HG03439 (cell line): ENCODE measurements around the gene PRSS27.
"Not testable (repeated sequence)": the region's sequence is repeated elsewhere in the genome, so short reads cannot be mapped to it uniquely, and the experiment has no call there.

Experiments
- ATAC-seq: cut with Tn5 transposase; IDR thresholded peaks from one replicate; pipeline ENCODE4 v1.9.1; 2021; ENCODE audit warnings: mild to moderate bottlenecking, moderate library complexity; ENCODE audit not compliant: unreplicated experiment

PRSS27 gene

GRCh38 chr16:2698103-2698870 is 21.7 kb downstream of the PRSS27 start:
- ATAC-seq = no peak

DNA sequence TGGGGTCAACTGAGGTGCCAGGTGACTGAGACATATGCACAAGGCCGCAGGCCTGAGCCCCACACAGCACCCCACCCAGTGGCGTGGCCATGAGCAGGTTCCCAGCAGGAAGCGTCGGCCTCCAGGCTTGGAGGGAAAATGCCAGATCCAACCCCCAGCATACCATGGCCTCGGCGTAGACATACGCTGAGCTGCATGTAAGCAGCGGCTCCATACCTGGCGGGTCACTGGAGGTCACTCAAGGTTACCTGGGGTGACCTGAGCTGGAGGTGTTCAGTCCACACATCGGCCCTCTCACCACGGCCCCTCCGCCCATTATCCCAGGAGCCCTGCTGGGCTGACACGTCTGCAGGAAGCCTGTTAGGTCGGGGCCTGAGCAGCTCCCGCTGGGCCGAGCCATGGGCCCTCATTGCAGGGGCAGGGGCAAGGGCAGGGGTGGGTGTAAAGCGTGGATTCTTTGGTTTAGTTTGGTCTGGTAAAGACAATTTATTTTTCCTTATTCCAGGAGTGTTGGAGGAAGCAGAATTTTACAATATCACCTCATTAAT is 22.5 kb downstream of the PRSS27 start:
- ATAC-seq = no peak

DNA sequence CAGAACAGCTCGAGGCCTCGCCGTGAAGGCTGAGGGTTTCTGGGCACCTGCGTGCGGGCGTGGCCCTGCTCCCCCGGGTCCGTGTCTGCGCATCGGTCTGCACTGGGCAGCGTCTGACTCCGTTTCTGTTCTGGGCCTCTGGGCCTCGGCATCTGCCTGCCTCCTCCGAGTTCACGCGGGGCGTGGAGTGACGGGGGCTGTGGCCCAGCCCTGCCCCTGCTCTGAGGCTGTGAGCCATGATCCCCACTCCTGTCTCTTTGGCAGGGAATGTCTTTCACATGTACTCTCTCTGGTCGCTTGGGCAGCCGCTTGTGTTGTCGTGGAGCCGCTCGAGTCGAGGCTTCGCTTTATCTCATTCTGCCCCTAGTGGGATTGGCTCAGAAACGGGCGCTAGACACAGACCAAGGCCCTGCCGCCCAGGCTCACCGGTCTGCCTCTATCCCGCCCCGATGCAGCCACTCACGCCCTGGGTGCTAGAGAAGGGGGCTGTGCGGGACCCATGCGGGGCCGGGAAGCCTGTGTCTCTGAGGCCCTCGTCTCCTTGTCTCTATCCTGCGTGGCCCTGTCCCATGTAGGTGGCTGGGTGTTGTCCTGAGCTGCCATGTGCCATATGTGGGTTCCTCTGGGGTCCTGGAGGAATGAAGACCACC is 23.3 kb downstream of the PRSS27 start:
- ATAC-seq = not testable (repeated sequence)

DNA sequence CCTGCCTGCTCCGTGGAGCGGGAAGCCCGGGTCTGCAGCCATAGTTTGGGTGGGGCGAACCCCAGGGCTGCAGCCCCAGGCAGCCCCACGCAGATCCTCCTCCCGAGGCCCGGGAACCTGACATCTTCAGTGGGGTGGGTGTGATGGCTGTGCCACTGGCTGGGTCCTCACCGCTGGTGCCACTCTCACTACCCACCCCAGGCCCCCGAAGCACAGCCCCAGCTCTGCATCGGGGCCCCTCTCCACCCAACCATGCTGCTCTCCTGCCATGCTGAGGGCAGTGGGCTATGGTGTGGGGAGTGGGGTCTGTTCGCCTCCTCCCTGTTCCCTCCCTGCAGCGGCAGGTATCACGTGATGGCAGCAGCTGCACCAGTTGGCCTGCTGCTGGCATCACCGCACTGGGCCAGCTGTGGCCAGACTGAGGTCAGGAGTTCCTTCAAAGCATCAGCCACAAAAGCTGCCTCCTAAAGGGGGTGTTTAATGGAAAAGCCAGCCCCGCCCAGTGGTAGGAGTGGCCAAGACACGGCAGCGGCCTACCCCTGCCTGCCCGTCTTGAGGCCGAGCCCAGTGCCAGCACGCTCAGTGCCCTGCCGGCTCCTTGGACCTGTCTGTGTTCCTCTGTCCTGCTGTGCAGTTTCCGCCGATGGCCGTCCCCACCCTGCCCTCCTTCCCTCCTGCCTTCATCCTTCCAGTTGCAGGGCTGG is 26.9 kb downstream of the PRSS27 start:
- ATAC-seq = no peak

DNA sequence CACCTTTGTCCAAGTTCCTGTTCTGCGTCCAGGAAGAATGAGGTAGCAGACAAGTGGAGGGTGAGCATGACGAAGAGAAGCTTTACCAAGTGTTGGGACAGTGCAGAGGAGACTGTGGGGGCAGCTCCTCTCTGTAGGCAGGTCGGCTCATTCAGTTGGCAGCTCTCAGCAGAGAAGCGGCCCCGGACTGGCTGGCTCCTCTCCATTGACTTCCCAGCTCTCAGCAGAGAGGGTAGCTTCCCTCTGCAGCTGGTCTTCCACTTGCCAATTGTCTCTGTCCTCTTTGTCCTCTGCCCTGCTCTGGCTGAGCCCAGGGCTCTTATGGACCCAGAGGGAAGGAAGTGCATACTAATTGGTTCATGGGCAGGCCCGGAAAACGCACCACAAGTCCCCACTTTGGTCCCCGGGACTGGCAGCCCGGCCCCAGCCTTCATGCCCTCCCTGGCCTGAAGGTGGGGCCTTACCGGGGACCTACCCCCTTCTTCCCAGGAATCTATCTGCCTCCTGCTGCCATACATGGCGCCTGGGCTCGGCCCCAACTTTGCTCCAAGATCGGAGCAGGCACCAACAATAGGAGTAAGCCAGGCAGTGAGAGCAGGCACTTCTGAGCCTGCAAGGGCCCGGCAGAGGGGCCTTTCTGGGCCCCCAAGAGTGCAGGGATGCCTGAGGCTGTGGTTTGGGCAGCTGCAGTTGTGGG is 27.6 kb downstream of the PRSS27 start:
- ATAC-seq = no peak

GRCh38 chr16:2691491-2692248 is 28.4 kb downstream of the PRSS27 start:
- ATAC-seq = no peak

GRCh38 chr16:2690852-2691251 is 29.2 kb downstream of the PRSS27 start:
- no peak for ATAC-seq

DNA sequence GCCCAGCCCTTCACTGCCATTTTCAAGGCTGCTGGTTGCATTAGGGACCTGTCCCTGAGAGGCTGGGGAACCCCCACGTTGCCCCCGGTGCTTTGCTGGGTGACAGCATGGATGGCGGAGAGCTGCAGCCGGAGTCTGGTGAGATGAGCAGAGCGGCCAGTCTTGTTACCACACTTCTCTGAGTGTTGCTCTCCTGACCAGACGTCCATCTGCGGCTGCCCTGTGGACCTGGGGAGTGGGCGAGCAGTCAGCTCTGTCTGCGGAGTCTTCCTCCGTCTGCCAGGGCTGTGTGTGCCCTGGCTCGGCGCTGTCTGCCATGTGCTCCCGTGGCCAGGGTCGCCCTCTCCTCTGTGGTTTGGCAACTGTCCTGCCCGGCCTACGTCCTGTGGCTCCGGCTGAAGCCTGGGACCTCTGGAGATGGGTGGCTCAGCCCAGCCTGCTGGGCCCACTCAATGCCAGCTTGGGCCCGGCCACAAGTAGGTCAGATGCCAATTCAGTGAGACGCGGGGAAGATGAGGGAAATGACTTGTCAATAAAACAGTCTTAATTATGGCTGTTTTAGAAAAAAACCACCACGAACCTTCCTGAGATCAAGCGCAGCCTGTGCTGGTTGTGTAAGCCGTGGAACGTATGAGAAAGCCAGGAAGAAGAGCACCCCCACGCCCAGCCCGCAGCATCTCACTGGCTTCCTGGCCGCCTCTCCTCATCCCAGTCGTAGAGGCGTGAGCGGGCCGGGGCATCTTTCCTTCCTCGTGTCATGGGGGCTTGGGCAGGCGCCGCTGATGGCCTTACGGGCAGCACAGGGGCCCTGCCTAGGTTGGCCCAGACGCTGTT is 29.8 kb downstream of the PRSS27 start:
- ATAC-seq = no peak

DNA sequence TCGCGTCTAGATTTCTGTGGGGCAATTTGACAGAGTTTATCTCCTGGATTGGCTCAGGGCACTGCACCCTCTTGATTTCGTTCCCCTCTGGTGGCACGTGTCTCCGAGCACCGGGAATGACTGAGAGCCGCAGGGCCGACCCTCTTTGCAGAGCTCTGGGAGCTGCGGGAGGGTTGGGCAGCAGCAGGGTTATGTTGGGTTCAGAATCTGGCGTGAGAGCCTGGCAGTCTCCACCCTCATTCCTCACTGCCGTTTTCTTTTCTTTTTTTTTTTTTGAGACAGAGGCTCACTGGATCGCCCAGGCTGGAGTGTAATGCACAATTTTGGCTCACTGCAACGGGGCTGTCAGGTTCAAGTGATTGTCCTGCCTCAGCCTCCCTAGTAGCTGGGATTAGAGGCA is 30.6 kb downstream of the PRSS27 start:
- ATAC-seq = not testable (repeated sequence)

- no peak for ATAC-seq
Measured at GRCh38 chr16:2687531-2688308, 32.3 kb downstream of the PRSS27 start.

GRCh38 chr16:2686912-2687507 is 33.0 kb downstream of the PRSS27 start:
- ATAC-seq = no peak

DNA sequence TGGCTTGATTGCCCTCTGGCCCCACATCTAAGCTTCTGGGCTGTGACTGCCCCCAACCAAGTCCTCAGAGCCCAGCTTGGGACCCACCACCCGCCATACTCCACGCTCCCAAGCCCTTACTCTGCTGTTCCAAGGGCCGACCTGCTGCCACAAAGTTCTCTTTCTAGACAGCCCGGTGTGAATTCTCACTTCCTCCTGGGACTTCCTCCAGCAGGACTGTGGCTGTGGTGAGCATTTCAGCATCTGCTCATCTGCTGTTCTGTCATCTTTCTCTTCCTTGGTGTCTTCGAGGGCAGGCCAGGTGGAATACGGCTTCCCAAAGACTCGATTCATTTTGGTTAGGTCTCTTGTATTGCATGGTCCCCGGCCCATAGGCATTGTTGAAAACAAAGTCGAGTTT is 33.9 kb downstream of the PRSS27 start:
- not testable (repeated sequence) for ATAC-seq

GRCh38 chr16:2683041-2683440 is 37.0 kb downstream of the PRSS27 start:
- ATAC-seq = not testable (repeated sequence)

- peak; percentile 73 for ATAC-seq
Measured at GRCh38 chr16:2682209-2683021, 37.6 kb downstream of the PRSS27 start, which contains the start of gene KCTD5. KCTD5 (plus strand) TSS chr16:2682523; CDS start chr16:2682549, 26 bp downstream.

DNA sequence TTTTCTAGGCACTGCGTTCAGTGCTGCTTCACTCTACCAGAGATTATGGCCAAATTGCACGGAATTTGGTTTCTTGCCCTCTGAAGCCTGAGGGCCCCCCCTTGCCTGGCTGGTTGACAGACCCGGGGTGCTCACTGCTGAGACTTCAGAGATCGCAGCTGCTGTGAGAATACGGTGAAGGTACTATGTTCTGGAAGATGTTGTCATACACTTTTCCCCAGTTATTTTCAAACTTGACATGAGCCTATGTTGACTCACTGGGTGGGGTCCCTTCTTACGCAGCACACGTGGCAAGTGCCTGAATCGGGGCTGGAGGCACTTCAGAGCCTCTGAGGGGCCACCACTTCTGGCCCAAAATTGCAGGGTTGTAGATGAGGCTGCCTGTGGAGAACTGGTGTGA is 39.7 kb downstream of the PRSS27 start:
- not testable (repeated sequence) for ATAC-seq

GRCh38 chr16:2679902-2680301 is 40.1 kb downstream of the PRSS27 start:
- not testable (repeated sequence) for ATAC-seq
